ENCODE results near the gene FNIP1. TPM values are rescaled to one million over a fixed set of nuclear protein-coding genes. Genes with fewer than 3 reads are reported as not detected.

FNIP1 gene
- total and polyA plus RNA-seq, 10 donors: 3.6 to 53.4 (median 38.7) TPM

GRCh38 chr5:131644370-131644769 lies 152.4 kb downstream of the FNIP1 start:
- Histone ChIP-seq H3K4me3 (no peak overlapping the region), H3K4me1 (peaks cover 0 to 49% (median 1%) of the 10 kb centered on the region in 6 donors), H3K36me3 (peaks cover 0 to 66% (median 7%) of the 10 kb centered on the region in 6 donors), H3K9me3 (no peaks in the 10 kb centered on the region), H3K27ac (no peak overlapping the region), H3K27me3 (replicated peaks in 1 of 7) (no peaks in the 10 kb centered on the region)
- intact Hi-C loops (cut with DNase I; ENCODE audit: low total_unique reads): no loop called here
- TF ChIP-seq POLR2A (IDR thresholded peaks at IDR 0.05): no peak
- TF ChIP-seq CTCF (IDR thresholded peaks at IDR 0.05 in 8 of 11, conservative IDR thresholded peaks at IDR 0.05 in 3 of 11): no peak
- TF ChIP-seq POLR2AphosphoS5 (IDR thresholded peaks at IDR 0.05): no peak
- DNase-seq: no peak
- 88 to 98% (median 95%) methylated on average over 1 of the region's 1 CpG for WGBS, 5 donors

- Histone ChIP-seq H3K36me3 (peaks cover 0 to 41% (median 0%) of the 10 kb centered on the region in 6 donors), H3K4me3 (no peak overlapping the region), H3K27me3 (replicated peaks in 1 of 7) (no peaks in the 10 kb centered on the region), H3K9me3 (no peaks in the 10 kb centered on the region), H3K4me1 (peaks cover 0 to 37% (median 4%) of the 10 kb centered on the region in 6 donors), H3K27ac (peak overlapping the region in 4 of 8 donors; percentile 45 to 77 (median 76))
- TF ChIP-seq POLR2AphosphoS5 (IDR thresholded peaks at IDR 0.05): no peak
- no peak for TF ChIP-seq CTCF (IDR thresholded peaks at IDR 0.05 in 8 of 11, conservative IDR thresholded peaks at IDR 0.05 in 3 of 11)
- TF ChIP-seq POLR2A (IDR thresholded peaks at IDR 0.05): no peak
- intact Hi-C loops (cut with DNase I; ENCODE audit: low total_unique reads): no loop called here
- no peak for DNase-seq
- 91 to 100% (median 96%) methylated on average over 1 of the region's 1 CpG for WGBS, 5 donors
Observed at GRCh38 chr5:131641494-131641893, 155.3 kb downstream of the FNIP1 start.

GRCh38 chr5:131640043-131640856 lies 156.6 kb downstream of the FNIP1 start:
- Histone ChIP-seq H3K36me3 (peaks cover 0 to 29% (median 0%) of the 10 kb centered on the region in 6 donors), H3K9me3 (no peaks in the 10 kb centered on the region), H3K27ac (peak overlapping the region in 7 of 8 donors; percentile 45 to 80 (median 75)), H3K27me3 (replicated peaks in 1 of 7) (no peaks in the 10 kb centered on the region), H3K4me1 (peaks cover 0 to 38% (median 9%) of the 10 kb centered on the region in 6 donors), H3K4me3 (peak overlapping the region in 1 of 8 donors; percentile 0)
- intact Hi-C loops (cut with DNase I; ENCODE audit: low total_unique reads): no loop called here
- DNase-seq: no peak
- 37 to 55% (median 45%) methylated on average over 5 of the region's 5 CpGs for WGBS, 5 donors
- TF ChIP-seq CTCF (IDR thresholded peaks at IDR 0.05 in 8 of 11, conservative IDR thresholded peaks at IDR 0.05 in 3 of 11) (no peak), POLR2A (IDR thresholded peaks at IDR 0.05) (no peak), POLR2AphosphoS5 (IDR thresholded peaks at IDR 0.05) (no peak)

- Histone ChIP-seq H3K4me3 (no peak overlapping the region), H3K4me1 (peaks cover 2 to 42% (median 12%) of the 10 kb centered on the region in 6 donors), H3K36me3 (peaks cover 0 to 18% (median 0%) of the 10 kb centered on the region in 6 donors), H3K27ac (peak overlapping the region in 4 of 8 donors; percentile 75 to 80 (median 76)), H3K27me3 (replicated peaks in 1 of 7) (no peaks in the 10 kb centered on the region), H3K9me3 (no peaks in the 10 kb centered on the region)
- no peak for DNase-seq
- intact Hi-C loops (cut with DNase I; ENCODE audit: low total_unique reads): loop anchor here (5.0 kb wide), 1 partner anchor 158 kb away; the partner anchor contains the start of gene FNIP1
- TF ChIP-seq POLR2AphosphoS5 (IDR thresholded peaks at IDR 0.05) (no peak), CTCF (IDR thresholded peaks at IDR 0.05 in 8 of 11, conservative IDR thresholded peaks at IDR 0.05 in 3 of 11) (no peak), POLR2A (IDR thresholded peaks at IDR 0.05) (no peak)
Observed at GRCh38 chr5:131639148-131639547, 157.7 kb downstream of the FNIP1 start.

Data from spleen (tissue), 11 donors.